Right renal pelvis (tissue), 4 donors: ENCODE measurements around the gene FAM118A. TPM values are rescaled to one million over a fixed set of nuclear protein-coding genes. Genes with fewer than 3 reads are reported as not detected.

Source experiments
- DNase-seq, 4 donors: peaks; one replicate each; pipeline ENCODE4 v3.0.0-alpha.2; 2013; ENCODE audit warnings: low read depth in 4 of 4, low spot score in 3 of 4, missing footprints in 1 of 4
- polyA plus RNA-seq, 4 donors: library from polyadenylated mRNA; unstranded; fragments of 120-200 nt; gene quantifications; one replicate each; pipeline ENCODE4 v1.2.1, GENCODE V29; 2013; ENCODE audit not compliant: insufficient read length in 4 of 4

The FAM118A gene
- polyA plus RNA-seq, 4 donors = 17.0 to 24.8 (median 20.6) TPM

GRCh38 chr22:45306139-45306538 is 3.6 kb upstream of the FAM118A start:
- DNase-seq = no peak

DNA sequence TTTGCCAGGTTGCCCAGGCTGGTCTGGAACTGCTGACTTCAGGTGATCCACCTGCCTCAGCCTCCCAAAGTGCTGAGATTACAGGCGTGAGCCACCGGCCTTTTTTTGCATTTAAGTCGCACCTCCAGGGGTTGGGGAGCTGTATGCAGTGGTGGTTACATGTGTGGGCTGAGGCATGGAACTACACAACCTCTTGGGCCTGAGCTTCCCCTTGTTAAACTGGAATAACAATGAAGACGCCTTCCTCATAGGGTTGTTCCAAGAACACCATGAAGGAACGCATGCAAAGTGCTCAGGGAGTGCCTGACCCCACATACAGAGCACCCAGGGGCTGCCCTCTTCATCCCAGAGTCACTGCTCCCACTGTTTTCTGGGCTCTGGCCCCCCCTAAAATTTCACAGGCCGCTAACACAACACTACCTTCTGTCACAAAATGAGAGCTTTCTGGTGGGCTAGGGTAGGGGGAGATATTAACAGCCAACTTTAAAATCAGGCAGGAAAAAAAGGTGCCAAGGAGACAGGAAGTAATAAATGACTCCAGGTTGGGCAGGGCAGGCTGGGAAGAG is 1.3 kb upstream of the FAM118A start:
- DNase-seq = no peak

DNA sequence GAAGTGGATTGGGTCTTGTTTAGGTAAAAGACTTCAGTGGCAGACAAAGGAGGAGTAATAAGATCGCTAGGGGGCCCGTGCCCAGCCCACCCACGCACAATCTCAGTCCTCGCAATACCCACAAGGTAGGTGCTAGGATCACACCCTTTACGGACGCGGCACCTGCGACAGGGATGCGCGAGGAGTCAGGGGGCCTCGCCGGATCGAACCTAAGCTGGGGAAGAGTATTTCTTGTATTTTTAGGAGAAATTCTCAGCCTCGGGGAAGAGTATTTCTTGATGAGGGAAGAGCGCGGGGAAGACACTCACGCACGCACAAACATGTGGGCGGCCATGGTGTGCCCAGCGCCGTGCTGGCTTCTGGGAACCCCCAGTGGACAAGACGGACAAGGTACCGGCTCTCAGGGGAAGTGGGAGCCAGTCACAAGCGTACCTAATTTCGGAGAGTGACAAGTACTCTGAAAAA is 745 bp upstream of the FAM118A start:
- no peak for DNase-seq

DNA sequence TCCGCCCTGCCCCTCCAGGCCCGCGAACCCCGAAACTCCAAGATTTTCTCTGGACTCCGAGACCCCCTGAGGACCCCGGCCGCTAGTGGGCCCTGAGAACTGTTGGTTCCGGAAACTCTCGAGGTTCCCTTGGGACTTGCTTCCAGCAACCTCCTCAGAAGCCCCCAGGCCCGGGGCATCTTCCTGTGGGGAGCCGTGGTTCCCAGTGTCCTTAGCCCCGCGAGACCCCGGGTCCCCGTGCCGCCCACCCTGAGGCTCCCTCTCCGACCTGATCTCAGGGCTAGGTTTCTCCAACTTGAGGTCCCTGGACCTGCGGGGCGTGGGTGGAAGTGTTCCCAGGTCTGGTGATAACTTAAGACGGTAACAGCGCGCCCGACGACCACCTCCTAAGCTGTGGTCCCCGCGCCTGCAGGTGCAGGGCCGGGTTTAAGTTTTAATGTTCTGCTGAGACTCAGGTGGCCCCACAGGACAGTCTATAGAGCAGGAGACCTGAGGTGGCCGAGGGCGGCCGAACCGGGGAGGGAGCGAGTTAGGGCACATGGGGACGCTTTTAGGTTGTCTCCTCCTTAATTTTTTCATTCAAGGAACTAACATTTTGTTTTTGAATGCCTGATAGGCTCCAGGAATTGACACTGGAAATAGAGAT is 720 bp downstream of the FAM118A start:
- DNase-seq = no peak

DNA sequence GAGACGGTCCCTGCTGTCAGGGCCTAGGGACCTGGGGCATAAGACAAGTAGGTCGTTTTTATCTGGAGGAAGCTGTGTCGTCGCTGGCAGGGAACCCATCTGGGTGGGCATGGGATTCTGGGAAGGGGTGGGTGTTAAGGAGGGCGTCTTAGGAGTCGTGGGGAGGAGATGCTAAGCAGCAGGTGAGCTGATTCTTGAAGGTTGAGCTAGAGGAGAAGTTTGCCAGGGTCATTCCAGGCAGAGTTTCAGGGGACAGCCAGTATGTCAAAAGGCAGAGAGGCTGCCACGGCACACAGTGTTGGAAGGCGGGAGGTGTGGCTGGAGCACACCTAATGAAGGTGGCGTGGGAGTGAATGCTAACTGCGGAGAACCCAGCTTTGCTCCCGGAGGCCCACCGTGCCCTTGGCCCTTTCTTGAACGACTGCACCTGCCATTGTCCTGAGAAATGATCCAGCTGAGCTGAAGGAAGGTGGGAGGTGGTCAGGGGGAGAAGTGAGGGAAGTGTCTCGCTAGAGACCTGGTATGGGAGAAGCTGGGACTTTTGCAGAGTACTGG is 1.3 kb downstream of the FAM118A start:
- no peak for DNase-seq

- DNase-seq = no peak
These were observed 2.7 kb downstream of the FAM118A start for GRCh38 chr22:45312415-45312814.

DNA sequence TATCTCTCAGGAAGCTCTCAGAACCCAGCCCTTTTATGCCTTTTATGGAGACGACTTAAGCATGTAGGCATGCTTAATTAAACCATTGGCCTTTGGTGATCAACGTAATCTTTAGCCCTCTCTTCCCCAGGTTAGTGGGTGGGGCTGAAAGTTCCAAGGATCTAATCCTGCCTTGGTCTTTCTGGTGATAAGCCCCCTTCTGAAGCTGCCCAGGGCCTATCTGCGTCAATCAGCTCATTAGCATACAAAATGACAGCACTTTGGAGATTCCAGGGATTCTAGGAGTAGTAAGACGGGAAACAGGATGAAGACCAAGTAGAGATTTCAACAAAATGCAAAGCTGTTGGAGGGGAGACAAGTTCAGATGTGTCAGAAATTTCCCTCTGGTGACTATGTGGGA is 3.1 kb downstream of the FAM118A start:
- DNase-seq = no peak

GRCh38 chr22:45314054-45314721 is 4.5 kb downstream of the FAM118A start:
- no peak for DNase-seq

- no peak for DNase-seq
These were observed 5.1 kb downstream of the FAM118A start for GRCh38 chr22:45314786-45315185.

- no peak for DNase-seq
These were observed 7.2 kb downstream of the FAM118A start for GRCh38 chr22:45316796-45317526.

- DNase-seq = no peak
These were observed 7.9 kb downstream of the FAM118A start for GRCh38 chr22:45317551-45318167.

- peak in 2 of 4 donors; percentile 59 to 61 for DNase-seq
These were observed 8.4 kb downstream of the FAM118A start for GRCh38 chr22:45318168-45318557.

GRCh38 chr22:45318558-45319323 is 9.0 kb downstream of the FAM118A start:
- no peak for DNase-seq

- no peak for DNase-seq
These were observed 9.6 kb downstream of the FAM118A start for GRCh38 chr22:45319324-45319685.

GRCh38 chr22:45320357-45320976 is 10.7 kb downstream of the FAM118A start:
- no peak for DNase-seq

- no peak for DNase-seq
These were observed 12.1 kb downstream of the FAM118A start for GRCh38 chr22:45321827-45322226.

GRCh38 chr22:45322873-45323525 is 13.3 kb downstream of the FAM118A start:
- no peak for DNase-seq

GRCh38 chr22:45323695-45324094 is 14.0 kb downstream of the FAM118A start:
- no peak for DNase-seq

DNA sequence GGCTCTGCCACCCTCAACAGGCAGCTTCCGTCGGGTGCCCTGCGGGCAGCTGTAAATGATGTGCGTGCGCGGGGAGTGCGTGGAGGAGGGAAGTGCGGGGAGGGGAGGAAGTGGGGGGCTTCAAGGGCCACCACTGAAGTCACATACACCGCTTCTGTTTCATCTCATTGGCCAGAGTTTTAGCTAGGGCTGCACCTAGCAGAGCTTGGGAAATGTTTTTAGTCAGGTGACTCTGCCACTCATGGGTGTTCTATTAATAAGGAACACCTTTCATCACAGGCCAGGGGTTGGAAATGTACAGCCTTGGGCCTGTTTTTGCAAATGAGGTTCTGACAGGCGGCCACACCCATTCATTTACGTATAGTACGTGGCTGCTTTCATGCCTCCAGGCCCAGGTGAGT is 14.6 kb downstream of the FAM118A start:
- DNase-seq = no peak
